NCI-H146 treated with DMSO at 0.1 percent for 48 hours (cell line): ENCODE measurements around the gene CA5A.
A peak's percentile ranks its signal among the peaks of the same experiment; 100 is the strongest.

Experiments used
- DNase-seq: peaks from one replicate; lab custom pipeline; 2025; ENCODE audit not compliant: unreplicated experiment; lab: John Stamatoyannopoulos, UW

The CA5A gene

DNA sequence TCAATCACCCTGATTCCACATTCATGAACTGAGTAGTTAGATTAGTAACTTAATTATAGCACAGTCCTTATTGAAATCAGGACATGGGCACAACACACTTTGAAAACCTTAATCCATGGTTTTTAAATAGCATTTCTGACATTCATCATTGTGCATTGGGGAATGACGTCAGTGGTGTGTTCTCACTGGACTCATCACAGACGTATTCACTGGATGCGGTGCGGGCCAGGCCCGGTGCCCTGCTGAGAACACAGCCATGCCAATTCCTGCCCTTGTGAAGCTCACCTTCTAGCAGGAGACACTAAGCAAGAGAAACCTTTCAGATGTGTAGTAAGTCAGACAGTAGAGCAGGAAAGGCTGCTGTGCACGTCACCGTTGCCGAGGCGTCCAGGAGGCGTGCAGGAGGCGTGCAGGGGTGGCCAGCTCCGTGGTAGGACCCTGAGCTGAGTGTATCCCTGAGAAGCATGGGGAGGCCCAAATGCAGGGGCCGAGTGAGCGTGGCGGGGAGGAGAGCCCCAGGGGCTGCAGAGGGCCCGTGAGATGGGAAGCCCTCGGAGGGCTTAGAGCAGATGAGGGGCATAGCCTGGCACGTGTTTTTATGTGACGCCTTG lies 27.8 kb upstream of the CA5A start:
- no peak for DNase-seq

DNA sequence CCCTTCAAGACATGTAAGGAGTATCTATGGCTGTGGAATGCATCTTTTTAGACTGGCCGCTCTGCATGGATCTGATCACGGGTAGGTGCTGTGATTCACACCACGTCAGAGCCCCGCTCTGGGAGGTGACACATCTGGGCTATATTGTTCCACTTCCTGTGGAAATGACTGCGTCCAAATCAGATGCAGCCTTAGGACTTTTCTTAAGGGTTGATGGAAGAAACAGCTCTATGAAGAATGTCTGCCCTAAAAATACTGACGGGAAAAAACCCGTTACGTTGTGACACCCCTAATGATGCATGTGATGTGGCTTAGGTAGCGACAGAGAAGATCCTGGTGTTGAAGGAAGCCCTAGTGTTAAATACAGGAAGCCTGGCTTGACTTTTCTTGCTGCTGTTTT lies 27.1 kb upstream of the CA5A start:
- DNase-seq: no peak

DNA sequence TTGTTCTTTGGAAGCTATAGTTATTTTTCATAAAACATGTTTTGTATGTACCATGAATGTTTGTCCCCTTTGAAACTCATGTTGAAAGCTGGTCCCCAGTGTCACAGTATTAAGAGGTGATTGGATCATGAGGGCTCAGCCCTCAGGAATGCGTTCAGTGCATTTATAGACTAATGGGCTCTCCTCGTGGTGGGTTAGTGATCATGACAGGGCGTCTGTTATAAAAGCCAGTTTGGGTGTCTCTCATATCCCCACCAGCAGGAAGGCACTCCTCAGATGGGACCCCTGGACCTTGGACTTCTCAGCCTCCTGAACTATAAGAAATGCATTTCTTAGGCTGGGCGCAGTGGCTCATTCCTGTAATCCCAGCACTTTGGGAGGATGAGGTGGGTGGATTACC lies 25.3 kb upstream of the CA5A start:
- DNase-seq: no peak

DNA sequence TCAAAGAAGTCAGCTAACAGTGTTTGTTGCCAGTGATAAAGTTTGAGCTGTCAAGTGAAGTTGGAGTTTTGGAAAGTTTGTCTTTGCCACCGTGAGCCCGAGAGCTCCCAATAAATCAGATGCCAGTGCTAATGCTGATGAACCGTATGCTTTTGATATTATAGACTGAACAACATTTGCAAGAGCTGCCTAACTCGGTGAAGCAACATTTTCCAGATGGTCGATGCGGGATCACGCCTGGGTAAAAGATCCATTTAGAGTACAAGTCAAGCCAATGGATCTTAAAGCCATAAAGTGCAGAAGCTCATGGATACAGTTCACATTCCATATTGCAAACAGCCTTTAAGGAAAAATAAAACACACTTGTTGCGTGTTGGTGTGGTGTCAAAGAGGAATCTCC lies 24.5 kb upstream of the CA5A start:
- no peak for DNase-seq

DNA sequence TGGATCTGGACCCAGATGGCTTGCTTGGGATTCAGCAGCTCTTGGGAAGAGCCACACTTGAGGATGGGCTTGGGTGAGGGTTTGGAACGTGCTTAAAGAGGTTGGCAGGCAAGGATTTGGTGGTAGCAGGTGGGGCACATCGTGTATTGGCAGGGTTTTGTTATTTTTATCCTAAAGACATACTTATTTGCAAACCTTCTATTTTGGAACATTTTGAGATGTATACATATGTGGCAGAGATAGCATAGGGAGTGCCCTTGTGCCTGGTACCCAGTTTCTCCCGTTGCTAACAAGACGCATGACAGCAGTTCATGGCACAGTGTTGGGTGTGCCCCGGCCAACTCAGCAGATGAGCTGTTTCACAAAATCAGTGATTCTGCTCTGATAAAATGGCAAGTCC lies 24.0 kb upstream of the CA5A start:
- DNase-seq: no peak

DNA sequence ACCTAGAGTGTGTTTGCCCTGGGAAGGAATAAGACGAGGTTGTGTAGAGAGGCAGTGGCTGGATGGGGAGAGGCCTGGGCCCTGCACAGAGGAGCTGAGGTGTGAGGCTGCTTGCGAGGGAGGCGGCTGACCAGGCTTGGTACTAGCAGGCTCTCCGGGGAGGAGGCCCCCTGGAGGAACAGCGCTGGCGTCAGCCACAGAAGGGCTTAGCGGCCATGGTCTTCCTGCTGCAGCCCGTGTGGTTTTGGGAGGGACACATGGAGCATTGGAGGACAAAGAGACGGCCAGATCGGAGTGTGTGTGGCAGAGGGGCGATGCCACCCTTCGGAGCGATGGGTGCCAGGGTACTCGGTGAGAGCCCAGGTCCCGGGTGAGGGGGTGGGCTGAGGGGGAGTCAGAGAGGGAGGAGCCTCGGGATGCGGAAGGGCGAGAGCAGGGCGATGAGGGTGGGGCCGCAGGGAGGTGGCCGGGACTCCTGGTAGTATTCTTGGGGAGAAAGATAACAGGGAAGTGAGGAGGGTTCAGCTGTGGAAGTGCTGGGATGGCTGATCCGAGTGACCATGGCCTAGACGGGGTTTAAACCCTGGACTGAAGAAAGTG lies 23.2 kb upstream of the CA5A start:
- DNase-seq: no peak

DNA sequence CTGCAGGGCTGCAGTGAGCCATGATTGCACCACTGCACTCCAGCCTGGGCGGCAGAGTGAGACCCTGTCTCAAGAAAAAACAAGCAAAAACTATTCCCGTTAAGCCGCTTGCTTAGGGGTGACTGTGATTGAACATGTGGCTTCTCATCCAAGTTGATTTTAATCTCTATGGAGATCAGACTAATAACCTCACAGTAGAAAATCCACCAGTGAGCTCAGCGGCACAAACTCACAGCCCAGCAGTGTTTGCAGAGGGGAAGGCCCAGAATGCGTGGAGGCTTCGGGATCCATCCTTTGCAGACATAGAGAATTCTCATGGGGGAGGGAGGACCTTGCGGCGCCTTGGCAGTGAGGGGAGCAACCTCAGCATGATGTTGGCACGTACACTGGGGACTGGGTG lies 22.3 kb upstream of the CA5A start:
- DNase-seq: no peak

DNA sequence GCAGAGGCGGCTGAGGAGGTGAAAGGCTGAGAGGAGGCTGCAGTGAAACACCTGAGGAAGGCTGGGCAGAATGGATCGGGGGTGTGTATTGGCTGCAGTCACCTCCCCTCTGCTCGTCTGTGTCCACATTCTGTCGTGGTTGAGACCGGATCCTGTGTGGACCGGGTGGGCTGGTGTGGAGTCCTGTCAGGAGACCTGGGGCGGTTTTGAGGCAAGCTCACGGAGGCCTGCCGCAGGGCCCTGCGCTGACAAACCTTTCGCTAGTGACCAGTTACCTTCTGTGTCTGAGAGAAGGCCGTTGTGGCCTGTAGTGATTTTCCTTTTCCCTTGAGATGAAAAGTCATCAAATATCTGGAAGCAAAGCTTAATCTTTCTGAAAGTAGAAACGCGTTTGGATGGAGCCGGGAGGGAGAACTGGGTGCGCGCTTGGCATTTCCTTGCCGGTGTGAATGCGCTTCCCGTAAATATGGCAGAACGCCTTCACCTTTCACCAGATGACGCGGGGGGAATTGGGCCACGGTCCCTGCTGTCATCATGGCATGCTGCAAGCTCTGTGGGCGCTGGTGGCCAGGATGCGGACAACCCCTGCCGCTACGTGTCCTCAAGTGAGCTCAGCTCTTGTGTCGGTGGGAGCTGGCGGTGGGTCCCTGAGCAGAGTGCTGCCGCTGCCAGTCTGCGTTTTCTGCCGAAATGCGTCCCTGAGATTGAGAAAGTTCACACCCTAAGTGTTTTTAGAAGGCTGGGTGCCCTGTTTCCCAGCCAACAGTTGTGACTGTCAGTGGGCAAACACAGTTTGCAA lies 21.2 kb upstream of the CA5A start:
- no peak for DNase-seq

DNA sequence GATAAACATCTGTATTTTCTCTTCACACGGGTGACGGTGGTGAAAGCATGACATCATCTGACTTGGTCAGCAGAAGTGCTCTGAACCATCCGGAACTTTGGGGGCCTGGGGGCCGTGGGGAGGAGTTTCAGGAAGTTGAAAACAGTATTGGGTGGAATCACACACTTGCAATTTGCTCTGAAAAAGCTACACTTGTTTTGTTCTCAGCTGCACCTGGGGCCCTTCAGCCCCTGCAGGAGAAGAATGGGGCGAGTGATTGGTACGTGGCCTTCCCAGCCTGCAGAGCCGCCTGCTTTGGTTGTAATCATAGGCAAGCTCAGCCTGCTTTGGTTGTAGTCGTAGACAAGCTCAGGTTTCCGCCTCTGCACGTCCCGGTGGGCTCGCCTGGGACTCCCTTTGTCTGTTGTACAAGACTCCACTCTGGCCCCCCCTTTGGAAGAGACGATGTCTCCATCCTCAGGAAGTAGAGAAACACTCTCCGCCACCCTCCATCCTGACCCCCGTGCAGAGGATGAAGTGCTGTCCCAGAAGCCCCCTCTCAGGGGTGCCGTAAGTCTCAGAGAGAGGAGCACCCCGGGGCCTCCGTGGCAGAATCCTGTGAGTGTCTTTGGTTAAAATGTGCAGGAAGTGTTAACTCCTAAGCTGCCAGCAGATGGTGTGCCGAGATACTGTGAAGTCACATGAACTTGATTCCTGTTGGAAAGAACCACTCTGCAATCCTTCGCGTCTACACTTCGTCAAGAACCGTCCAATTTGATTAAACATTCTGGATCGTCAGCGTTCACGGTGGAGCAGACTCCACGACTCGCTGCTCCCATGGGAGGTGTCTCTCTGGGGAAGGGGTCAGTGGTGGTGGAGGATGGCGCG lies 20.3 kb upstream of the CA5A start:
- no peak for DNase-seq

DNA sequence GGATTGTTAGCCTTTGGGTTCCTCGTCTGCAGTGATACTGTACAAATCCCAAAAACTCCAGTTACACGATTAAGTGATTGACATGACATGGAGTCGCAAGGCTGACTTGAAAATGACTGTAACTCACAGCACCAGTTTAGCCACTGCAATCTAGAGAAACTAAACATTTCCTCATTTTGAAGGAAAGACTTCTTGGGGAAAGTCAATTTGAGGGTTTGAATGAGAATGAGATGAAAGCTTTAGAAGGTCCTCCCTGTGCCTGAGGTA lies 19.7 kb upstream of the CA5A start:
- DNase-seq: no peak

DNA sequence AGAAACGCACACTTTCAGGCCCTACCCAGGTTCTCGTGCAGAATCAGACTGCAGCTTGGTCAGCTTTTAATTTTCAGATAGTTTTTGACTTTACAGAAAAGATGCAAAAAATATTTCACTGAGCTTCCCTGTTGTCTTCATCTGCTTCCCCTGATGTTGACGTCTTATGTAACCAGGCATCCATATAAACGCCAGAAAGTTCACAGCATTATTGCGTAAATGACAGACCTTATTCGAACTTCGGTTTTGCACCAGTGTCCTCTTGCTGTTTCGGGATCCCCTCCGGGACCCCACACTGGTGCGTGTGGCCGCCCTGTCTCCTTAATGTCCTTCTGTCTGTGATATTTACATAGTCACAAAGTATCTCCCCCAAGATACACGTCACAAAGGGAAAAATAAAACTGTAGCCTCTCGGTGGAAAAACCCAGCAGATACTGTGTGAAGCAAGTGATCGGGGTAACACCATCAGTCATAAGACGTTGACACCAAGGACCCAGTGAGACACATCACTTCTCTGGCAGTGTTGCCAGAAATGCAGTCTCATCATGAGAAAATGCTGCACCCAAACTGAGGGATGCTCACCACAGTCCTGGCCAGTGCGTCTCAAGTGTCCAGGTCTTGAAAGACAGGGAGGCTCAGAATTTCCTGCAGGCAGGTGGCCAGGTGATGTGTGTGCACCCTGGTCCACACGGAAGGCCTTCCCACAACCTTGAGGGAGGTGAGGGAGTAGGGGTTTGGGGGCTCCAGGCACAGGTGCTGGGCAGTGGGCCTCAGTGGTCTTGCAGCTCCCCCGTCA lies 19.2 kb upstream of the CA5A start:
- no peak for DNase-seq

DNA sequence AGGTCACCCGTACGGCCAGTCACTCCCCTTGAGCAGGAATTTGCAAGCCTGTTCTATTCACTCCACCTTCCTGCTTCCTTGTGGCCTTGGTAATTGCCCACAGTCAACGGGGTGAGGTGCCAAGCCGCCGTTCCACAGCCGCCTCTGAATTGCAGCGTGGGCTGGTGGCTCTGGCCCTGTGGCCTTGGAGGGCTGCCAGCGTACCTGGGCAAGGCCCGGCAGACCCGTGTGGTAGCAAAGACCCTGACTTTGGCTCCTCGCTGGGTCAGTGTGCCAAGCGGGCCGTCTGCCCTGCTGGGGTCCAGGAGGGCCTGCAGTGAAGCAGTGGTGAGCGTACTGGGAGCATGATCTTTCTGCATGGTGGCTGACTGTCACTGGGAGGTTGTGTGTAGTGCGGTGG lies 18.5 kb upstream of the CA5A start:
- no peak for DNase-seq

DNA sequence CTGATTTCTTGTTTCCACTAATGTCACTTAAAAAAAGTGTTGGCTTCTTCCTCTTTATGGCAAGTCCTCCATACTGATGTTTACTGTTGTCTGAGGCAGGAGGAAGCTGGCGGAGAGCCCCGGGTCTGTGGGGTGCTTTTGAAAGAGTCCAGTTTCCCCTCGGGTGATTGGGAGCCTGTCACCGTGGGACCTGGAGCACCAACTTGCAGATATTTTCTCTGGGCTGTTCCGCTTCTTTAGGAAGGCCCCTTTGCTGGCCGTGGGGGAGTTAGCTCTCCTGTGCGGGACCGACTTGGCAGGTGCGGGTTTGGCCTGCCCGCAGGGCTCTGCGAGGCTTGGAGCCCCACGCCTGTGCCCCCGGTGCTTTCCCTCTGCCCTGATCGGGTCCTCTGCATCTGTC lies 18.0 kb upstream of the CA5A start:
- no peak for DNase-seq

DNA sequence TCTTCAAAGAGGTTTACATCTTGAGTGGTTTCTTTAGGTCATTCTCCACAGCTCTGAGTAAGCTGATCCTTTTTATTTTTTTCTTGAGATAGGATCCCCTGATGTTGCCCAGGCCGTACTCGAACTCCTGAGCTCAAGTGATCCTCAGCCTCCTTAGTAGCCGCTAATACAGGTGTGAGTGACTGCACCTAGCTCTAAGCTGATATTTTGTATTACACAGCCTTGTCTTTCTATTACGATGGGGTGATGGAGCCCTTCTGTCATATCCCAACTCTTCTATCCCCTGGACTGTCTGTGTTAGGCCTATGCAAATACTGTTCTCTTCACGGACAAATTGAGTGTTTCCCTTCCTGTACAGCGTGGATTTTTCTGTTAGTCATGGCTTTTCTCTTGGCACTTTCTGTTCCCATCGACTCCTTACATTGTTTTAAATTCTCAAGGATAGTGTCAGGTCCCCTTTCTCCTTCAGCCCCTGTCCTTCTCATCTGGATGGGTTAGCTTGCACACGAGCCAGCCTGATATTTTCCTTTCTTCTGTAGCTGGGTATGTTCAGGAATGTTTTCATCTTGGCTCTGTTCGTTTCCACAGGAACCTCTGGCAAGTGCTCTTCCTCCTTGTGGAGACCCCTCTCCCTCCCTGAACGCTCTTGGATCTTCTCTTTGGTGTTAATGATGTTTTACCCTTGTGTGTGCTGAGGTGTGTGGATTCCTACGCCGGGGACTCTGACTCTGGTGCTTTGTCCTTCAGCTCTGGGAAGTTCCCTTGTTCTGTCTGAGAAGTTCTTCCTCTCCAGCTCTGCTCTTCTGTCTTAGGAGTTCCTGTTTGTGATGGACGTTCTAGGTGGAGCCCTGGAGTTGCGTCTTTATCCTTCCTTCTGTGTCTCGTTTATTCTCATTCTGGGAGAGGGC lies 17.2 kb upstream of the CA5A start:
- DNase-seq: no peak

DNA sequence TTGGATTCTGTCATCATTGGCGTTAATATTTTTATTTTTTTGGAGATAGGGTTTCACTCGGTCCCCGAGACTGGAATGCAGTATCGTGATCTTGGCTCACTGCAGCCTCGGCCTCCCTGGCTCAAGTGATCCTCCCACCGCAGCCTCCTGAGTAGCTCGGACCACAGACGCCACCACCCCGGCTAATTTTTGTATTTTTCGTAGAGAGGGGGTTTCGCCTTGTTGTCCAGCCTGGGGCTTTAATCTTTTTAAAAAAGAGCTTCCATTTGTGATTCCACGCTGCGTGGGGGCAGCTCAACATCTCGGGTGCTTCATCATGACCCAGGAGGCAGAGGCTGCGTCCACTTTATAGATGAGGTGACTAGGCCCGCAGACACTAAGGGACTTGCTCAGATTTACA lies 16.4 kb upstream of the CA5A start:
- no peak for DNase-seq

DNA sequence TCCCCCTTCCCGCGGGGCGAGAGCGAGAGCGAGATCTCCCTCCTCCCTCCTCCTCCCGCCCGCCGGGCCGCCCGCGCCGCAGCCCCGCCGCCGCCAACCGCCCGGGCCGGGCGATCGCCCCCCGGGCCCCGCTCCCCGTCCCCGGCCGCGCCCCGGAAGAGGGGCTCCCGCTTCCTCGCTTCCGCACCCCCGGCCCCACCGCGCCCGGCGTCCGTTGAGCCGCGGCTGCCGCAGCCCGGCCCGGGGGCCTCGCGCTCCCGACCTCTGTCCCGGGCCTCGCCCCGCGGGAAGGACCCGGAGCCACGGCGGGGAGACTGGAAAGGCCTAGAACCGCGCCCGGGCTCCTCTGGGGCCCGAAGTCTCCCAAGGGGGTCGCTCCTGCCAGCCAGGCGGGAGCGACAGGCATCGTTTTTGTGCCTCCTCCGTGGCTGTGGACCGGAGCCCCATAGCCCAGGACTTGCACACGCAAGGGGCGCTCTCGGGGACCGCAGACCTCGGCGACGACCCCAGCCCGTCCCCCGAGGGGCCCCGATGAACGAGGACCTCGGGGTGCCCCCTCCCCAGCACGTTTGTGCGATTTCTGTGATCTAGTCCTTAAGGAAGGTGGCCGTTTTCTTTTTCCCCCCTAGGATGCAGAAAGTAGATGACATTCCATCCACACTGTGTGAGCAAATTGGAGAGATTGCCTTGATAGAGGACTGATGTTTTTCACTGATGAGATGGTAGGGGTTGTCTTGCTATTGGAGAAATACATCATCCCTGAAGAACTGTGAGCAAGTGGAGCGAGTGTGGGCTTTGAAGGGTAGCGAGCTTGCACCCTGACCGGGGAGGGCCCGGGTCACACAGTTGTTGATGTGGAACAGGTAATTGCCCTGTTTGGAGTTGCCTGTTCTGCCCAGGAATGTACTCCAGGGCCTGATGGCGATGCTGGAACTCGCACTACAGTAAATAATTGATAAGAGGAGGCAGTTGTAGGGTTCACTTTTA lies 15.5 kb upstream of the CA5A start:
- no peak for DNase-seq

DNA sequence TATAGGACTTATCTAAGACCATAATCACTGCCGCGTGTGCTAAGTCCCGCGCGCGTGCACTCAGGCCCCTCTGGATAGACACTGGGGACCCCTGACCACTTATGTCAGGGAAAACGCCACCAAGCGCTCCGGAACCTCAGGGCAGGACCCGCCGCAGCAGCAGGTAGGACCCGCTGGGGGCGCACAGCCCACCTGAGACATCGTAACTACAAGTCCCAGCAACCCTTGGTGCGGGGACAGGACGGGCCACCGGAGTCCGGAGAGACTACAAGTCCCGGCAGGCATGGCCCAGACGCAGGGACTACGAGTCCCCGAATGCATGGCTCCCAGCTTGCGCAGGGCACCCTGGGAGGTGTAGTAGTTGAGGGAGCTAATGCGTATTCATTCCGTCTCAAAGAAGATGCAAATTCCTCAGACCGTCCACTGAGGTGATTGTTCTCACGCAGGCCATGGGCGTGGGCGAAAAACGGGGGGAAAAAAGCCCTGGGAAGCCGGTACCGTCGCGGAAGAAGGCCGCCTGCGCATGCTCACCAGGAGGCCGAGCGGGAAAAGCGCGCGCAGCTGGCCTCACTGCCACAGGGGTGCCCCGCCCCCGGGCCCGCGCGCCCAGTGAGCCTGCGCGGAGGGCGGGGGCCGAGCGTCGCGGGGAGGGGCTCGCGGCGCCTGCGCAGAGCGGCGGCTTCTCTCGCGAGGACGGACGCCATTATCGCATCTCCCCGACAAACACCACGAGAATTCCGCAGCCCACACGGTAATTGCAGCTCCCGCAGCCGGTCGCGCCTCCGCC lies 14.6 kb upstream of the CA5A start, which contains the start of gene BANP:
Gene BANP (plus strand): TSS at position 670 of the 787 bp plus-strand sequence. CDS start 23,682 bp downstream, outside the sequence.
- DNase-seq: peak; percentile 91
